SK-N-MC (cell line): ENCODE data around the gene GPER1.

Experiments
- DNase-seq: peaks from one replicate; pipeline ENCODE4 v3.0.0-alpha.2; 2011; ENCODE audit warnings: low read depth, low spot score
- H3K27ac ChIP-seq: fragments of 200-600 bp; sonication (generic); 2 replicates; pipeline ENCODE4 v1.5.1; 2016; ENCODE audit warnings: mixed run types
- H3K36me3 ChIP-seq: fragments of 200-600 bp; sonication (generic); 2 replicates; pipeline ENCODE4 v1.6.1; 2017; ENCODE audit warnings: antibody characterized with exemption, low read length, mixed read lengths; ENCODE audit not compliant: insufficient read depth
- H3K4me3 ChIP-seq: fragments of 200-600 bp; sonication (generic); 2 replicates; pipeline ENCODE4 v1.5.1; 2016
- H3K9ac ChIP-seq: fragments of 200-600 bp; sonication (generic); 2 replicates; pipeline ENCODE4 v1.8.0; 2017; ENCODE audit warnings: mixed run types, mixed read lengths; ENCODE audit not compliant: insufficient read length
- H3K9me3 ChIP-seq: fragments of 200-600 bp; sonication (generic); 2 replicates; pipeline ENCODE4 v1.6.1; 2017; ENCODE audit warnings: low read depth, mild to moderate bottlenecking, antibody characterized with exemption, low read length, moderate library complexity, mixed read lengths
- EZH2 ChIP-seq: fragments of 200-600 bp; sonication (generic); IDR thresholded peaks from one replicate; pipeline ENCODE4 v1.6.1; 2017; ENCODE audit warnings: antibody characterized with exemption
- FOXP2 ChIP-seq: optimal IDR thresholded peaks from 2 replicates; pipeline ENCODE3; 2011; ENCODE audit warnings: mild to moderate bottlenecking, moderate library complexity; ENCODE audit not compliant: insufficient read depth; ENCODE audit errors: extremely low read length, control extremely low read depth
- POLR2AphosphoS5 ChIP-seq: IDR thresholded peaks from 2 replicates; pipeline ENCODE4 v1.6.1; 2012; ENCODE audit warnings: mild to moderate bottlenecking, low read depth, low read length, borderline replicate concordance

GPER1 gene

DNA sequence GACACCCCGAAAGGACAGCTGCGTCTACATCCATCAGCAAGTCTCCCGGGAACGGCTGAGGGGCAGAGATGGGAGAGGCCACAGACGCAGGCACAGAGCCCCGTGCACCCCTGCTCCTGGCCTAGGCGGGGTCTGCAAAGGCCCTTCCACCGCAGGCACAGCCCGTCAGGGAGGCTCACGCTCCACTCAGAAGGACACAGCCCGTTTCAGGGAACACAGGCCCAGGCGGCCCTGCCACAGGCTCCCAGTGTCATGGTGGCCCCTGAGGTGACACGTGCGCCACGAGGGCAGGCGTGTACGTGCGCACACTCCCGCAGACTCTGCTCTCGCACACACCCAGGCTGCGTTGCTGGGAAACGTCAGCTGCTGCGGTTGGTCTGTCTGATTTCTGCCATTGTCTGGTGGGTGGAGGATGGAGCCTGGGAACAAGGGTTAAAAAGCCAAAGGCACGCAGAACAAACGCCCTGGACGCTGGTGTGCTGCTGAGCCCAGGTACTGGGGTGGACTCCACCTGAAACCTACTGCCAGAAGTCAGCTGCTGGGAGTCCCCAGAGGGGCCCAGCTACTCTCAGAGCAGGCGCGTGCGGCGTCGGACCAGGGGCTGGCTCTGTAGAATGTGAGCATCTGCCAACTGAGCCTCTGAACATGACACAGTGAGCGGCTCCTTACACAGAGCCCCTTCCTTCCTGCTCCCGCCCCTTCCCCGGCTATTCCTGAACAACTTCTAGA lies 13.1 kb downstream of the GPER1 start:
- Histone ChIP-seq H3K9ac (no peak overlapping the region), H3K27ac (no peak overlapping the region), H3K36me3 (no peaks in the 10 kb centered on the region; the same call in 1 of the 2 replicates), H3K9me3 (no peaks in the 10 kb centered on the region), H3K4me3 (no peak overlapping the region)
- TF ChIP-seq EZH2, result no peak
- no peak for TF ChIP-seq POLR2AphosphoS5
- no peak for TF ChIP-seq FOXP2
- DNase-seq, result no peak

- H3K27ac ChIP-seq, result no peak overlapping the region
- no peak for DNase-seq
- no peak overlapping the region for H3K4me3 ChIP-seq
- TF ChIP-seq FOXP2 (no peak), POLR2AphosphoS5 (no peak), EZH2 (no peak)
- no peak overlapping the region for H3K9ac ChIP-seq
- H3K36me3 ChIP-seq, result no peaks in the 10 kb centered on the region; the same call in 1 of the 2 replicates
- no peaks in the 10 kb centered on the region for H3K9me3 ChIP-seq
Observed at GRCh38 chr7:1101563-1102431, 13.9 kb downstream of the GPER1 start.

DNA sequence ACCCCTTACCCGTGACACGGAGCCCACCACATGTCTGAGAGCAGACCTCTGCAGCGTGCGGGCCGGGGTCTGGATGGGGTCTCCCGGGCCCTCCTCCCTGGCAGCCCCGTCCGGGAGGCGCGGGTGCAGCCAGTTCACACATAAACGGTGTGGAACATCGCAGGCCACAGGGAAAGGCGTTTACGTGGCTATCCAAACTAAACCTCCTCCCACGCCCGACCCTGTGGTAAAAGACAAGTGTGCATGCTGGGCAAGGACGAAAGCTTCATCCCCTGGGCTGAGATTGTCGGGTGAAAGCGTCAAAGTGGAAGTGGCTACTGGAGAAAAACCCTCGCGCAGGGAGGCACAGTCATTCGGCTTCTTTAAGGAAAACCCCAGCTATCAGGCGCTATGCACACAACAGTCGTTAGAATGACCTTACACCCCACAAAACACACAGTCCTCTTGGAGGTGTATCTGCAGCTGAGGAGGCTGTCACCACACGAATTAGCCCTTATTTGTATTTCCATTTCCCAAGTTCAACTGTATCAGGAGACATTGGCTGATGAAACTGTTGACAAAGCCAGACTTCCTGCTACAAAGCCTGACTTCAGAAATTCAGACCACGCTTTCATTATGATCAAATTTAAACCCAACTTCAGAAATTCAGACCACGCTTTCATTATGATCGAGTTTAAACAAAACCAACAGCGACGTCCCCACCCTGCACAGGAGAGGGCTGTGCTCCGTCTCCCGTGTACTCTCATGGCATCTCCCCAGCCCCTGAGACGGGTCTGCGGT lies 15.3 kb downstream of the GPER1 start:
- Histone ChIP-seq H3K9ac (no peak overlapping the region), H3K27ac (no peak overlapping the region; the same call in 1 of the 2 replicates), H3K4me3 (no peak overlapping the region), H3K9me3 (no peaks in the 10 kb centered on the region), H3K36me3 (no peaks in the 10 kb centered on the region; the same call in 1 of the 2 replicates)
- TF ChIP-seq FOXP2 (no peak), EZH2 (no peak), POLR2AphosphoS5 (no peak)
- no peak for DNase-seq

GRCh38 chr7:1103789-1104515 lies 16.0 kb downstream of the GPER1 start:
- Histone ChIP-seq H3K9ac (no peak overlapping the region), H3K27ac (no peak overlapping the region; the same call in 1 of the 2 replicates)

GRCh38 chr7:1104516-1105179 lies 16.7 kb downstream of the GPER1 start:
- no peak overlapping the region for H3K4me3 ChIP-seq
- no peaks in the 10 kb centered on the region for H3K36me3 ChIP-seq
- no peak for DNase-seq
- H3K27ac ChIP-seq, result peak overlapping the region; percentile 44; the same call in 1 of the 2 replicates
- no peak for TF ChIP-seq EZH2
- TF ChIP-seq POLR2AphosphoS5, result no peak
- no peak for TF ChIP-seq FOXP2
- H3K9ac ChIP-seq, result no peak overlapping the region
- no peaks in the 10 kb centered on the region for H3K9me3 ChIP-seq

More at GRCh38 chr7:1103789-1104515, 16.0 kb downstream of the GPER1 start:
- Histone ChIP-seq H3K36me3 (no peaks in the 10 kb centered on the region), H3K4me3 (no peak overlapping the region), H3K9me3 (no peaks in the 10 kb centered on the region)
- no peak for DNase-seq
- TF ChIP-seq POLR2AphosphoS5, result no peak
- no peak for TF ChIP-seq FOXP2
- TF ChIP-seq EZH2, result no peak

DNA sequence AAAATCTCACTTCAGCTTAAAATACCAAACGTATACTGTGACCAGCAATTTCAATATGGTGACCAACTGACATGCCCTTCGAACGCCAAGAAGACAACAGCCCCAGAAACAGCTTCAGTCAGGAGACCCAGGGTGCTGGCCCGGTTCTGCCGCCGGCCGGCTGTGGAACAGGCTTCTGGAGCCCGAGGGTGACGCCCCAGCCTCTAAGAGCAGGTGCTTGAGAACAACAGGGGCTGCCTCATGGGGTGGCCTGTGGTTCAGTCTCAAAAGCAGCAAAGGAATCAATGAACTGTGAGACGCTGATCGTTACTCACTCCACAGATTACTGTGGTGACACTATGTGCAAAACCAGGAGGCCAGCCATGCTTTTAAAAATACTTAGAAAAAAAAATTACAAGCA lies 17.3 kb downstream of the GPER1 start:
- TF ChIP-seq EZH2 (no peak), FOXP2 (no peak), POLR2AphosphoS5 (no peak)
- Histone ChIP-seq H3K4me3 (no peak overlapping the region), H3K9ac (no peak overlapping the region), H3K27ac (peak overlapping the region; percentile 44; the same call in 1 of the 2 replicates), H3K9me3 (no peaks in the 10 kb centered on the region), H3K36me3 (no peaks in the 10 kb centered on the region)
- DNase-seq, result no peak

GRCh38 chr7:1106063-1106792 lies 18.3 kb downstream of the GPER1 start:
- H3K4me3 ChIP-seq, result no peak overlapping the region
- DNase-seq, result no peak
- no peaks in the 10 kb centered on the region for H3K36me3 ChIP-seq
- no peak overlapping the region for H3K9ac ChIP-seq
- H3K27ac ChIP-seq, result no peak overlapping the region
- no peak for TF ChIP-seq POLR2AphosphoS5
- no peak for TF ChIP-seq FOXP2
- no peak for TF ChIP-seq EZH2
- H3K9me3 ChIP-seq, result no peaks in the 10 kb centered on the region
